HEK293 (cell line): ENCODE measurements around the gene NCBP1.

ENCODE experiments used
- CTCF ChIP-seq: fragments of 450-650 bp; formaldehyde crosslinking; IDR thresholded peaks from 2 replicates; pipeline ENCODE4 v1.5.1; 2016; ENCODE audit warnings: missing biosample characterization, missing genetic modification characterization
- KLF10 ChIP-seq: fragments of 450-650 bp; IDR thresholded peaks from 2 replicates; pipeline ENCODE4 v1.5.1; 2018; ENCODE audit warnings: missing biosample characterization, mild to moderate bottlenecking, missing genetic modification characterization
- ZNF133 ChIP-seq: fragments of 450-650 bp; formaldehyde crosslinking; IDR thresholded peaks from 2 replicates; pipeline ENCODE4 v1.5.1; 2016; ENCODE audit warnings: missing biosample characterization, missing genetic modification characterization
- ZNF513 ChIP-seq: fragments of 450-650 bp; IDR thresholded peaks from 2 replicates; pipeline ENCODE4 v1.5.1; 2018; ENCODE audit warnings: missing biosample characterization, missing genetic modification characterization
- ZNF837 ChIP-seq: fragments of 450-650 bp; formaldehyde crosslinking; IDR thresholded peaks from 2 replicates; pipeline ENCODE4 v1.5.1; 2016; ENCODE audit warnings: missing biosample characterization, missing genetic modification characterization
- TF ChIP-seq, protein P1 (sequence below): fragments of 450-650 bp; formaldehyde crosslinking; IDR thresholded peaks from 2 replicates; pipeline ENCODE4 v1.5.1; 2016; ENCODE audit warnings: missing biosample characterization, missing genetic modification characterization
- TF ChIP-seq, protein P2 (sequence below): fragments of 450-650 bp; formaldehyde crosslinking; IDR thresholded peaks from 2 replicates; pipeline ENCODE4 v1.5.1; 2016; ENCODE audit warnings: missing biosample characterization, missing genetic modification characterization

GRCh38 chr9:97632248-97632984 lies 1.2 kb upstream of the NCBP1 start:
- TF ChIP-seq, protein P1, sequence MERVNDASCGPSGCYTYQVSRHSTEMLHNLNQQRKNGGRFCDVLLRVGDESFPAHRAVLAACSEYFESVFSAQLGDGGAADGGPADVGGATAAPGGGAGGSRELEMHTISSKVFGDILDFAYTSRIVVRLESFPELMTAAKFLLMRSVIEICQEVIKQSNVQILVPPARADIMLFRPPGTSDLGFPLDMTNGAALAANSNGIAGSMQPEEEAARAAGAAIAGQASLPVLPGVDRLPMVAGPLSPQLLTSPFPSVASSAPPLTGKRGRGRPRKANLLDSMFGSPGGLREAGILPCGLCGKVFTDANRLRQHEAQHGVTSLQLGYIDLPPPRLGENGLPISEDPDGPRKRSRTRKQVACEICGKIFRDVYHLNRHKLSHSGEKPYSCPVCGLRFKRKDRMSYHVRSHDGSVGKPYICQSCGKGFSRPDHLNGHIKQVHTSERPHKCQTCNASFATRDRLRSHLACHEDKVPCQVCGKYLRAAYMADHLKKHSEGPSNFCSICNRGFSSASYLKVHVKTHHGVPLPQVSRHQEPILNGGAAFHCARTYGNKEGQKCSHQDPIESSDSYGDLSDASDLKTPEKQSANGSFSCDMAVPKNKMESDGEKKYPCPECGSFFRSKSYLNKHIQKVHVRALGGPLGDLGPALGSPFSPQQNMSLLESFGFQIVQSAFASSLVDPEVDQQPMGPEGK: no peak
- TF ChIP-seq KLF10 (tag by site-specific recombination): no peak
- TF ChIP-seq CTCF (tag by site-specific recombination): no peak
- TF ChIP-seq ZNF513: no peak
- TF ChIP-seq ZNF133 (tag by site-specific recombination): no peak
- TF ChIP-seq ZNF837: no peak
- TF ChIP-seq, protein P2, sequence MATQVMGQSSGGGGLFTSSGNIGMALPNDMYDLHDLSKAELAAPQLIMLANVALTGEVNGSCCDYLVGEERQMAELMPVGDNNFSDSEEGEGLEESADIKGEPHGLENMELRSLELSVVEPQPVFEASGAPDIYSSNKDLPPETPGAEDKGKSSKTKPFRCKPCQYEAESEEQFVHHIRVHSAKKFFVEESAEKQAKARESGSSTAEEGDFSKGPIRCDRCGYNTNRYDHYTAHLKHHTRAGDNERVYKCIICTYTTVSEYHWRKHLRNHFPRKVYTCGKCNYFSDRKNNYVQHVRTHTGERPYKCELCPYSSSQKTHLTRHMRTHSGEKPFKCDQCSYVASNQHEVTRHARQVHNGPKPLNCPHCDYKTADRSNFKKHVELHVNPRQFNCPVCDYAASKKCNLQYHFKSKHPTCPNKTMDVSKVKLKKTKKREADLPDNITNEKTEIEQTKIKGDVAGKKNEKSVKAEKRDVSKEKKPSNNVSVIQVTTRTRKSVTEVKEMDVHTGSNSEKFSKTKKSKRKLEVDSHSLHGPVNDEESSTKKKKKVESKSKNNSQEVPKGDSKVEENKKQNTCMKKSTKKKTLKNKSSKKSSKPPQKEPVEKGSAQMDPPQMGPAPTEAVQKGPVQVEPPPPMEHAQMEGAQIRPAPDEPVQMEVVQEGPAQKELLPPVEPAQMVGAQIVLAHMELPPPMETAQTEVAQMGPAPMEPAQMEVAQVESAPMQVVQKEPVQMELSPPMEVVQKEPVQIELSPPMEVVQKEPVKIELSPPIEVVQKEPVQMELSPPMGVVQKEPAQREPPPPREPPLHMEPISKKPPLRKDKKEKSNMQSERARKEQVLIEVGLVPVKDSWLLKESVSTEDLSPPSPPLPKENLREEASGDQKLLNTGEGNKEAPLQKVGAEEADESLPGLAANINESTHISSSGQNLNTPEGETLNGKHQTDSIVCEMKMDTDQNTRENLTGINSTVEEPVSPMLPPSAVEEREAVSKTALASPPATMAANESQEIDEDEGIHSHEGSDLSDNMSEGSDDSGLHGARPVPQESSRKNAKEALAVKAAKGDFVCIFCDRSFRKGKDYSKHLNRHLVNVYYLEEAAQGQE (tag by site-specific recombination): no peak
